ENCODE results near the gene ARL6.

ARL6 gene

DNA sequence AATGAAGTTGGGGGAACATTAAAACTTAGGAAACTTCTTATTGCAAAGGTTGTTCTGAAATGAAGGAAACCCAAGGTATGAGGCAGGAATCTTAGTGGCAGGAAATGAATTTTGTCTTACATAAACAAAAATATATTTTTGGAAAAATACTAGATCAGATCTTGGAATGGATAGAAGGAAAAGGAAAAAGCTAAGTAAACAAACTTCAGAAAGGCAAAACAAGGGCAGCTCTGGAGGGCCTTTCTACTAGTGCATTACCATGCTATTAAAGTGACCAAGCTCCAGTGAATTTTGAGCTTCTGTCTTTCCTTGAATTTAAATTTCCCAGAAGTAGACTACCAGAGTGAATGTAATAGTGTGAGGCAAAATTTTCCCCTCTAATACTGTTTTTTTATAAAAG is 13.6 kb downstream of the ARL6 start:
- no peak overlapping the region for H2AK5ac ChIP-seq (ENCODE audit: low read length)
- H3K4me1 ChIP-seq (ENCODE audit: control insufficient read depth, low read depth, low read length), result no peaks in the 10 kb centered on the region
- no peak for DNase-seq

DNA sequence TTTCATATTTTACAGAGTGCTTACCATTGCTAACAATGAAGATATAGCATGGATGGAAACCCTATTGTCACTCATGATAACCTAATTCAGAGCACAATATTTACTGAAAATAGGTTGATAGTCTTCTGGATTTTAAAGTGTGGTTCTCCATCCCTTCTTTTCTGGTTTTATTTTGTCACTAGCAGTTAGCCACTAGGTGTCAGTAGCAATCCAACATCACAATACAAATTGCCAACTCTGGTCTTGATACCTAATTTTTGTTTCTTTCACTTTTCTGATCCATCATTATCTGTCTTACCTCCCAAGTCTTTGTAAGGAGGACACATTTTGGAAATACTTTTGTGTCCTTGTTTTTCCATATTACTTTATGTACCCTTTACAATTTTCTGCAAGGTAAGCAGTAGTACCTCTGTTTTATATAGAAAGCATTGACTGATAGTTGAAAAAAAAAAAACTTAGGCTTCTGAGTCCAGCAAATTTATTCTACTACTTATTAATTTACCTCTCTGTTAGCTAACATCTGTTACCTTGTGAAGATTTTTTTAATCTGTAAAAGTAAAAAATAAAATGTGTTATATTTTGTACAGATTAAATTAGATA is 29.0 kb downstream of the ARL6 start:
- H3K79me2 ChIP-seq (ENCODE audit: control insufficient read depth, insufficient read depth, low read length), result no peaks in the 10 kb centered on the region
- no peak overlapping the region for H3K4me3 ChIP-seq (ENCODE audit: low read length)
- H3K79me1 ChIP-seq (ENCODE audit: low read length), result no peaks in the 10 kb centered on the region
- no peak overlapping the region for H2BK15ac ChIP-seq (replicated peaks; ENCODE audit: low read depth)
- no peaks in the 10 kb centered on the region for H3K36me3 ChIP-seq (ENCODE audit: control insufficient read depth, insufficient read depth, low read length)
- H3K27me3 ChIP-seq (ENCODE audit: insufficient read depth, low read length, poor library complexity), result no peaks in the 10 kb centered on the region
- no peak overlapping the region for H4K5ac ChIP-seq (ENCODE audit: low read length)
- no peak overlapping the region for H3K4ac ChIP-seq (ENCODE audit: low read depth, low read length)
- H3K4me1 ChIP-seq (ENCODE audit: control insufficient read depth, low read depth, low read length), result no peaks in the 10 kb centered on the region
- DNase-seq, result peak; percentile 56
- no peak overlapping the region for H3K4me2 ChIP-seq (ENCODE audit: low read length)
- no peak overlapping the region for H4K8ac ChIP-seq (ENCODE audit: low read depth, low read length)
- no peak overlapping the region for H2AK5ac ChIP-seq (ENCODE audit: low read length)
- H3K18ac ChIP-seq (ENCODE audit: low read length), result no peak overlapping the region
- no peak overlapping the region for H2BK5ac ChIP-seq (ENCODE audit: low read length)
- no peak overlapping the region for H3K23ac ChIP-seq (ENCODE audit: low read length)
- H3K27ac ChIP-seq (ENCODE audit: low read depth, low read length), result no peak overlapping the region
- no peak overlapping the region for H2BK120ac ChIP-seq (ENCODE audit: low read depth, low read length)
- H3K56ac ChIP-seq (ENCODE audit: low read length), result no peak overlapping the region
- no peak overlapping the region for H3K9ac ChIP-seq (ENCODE audit: low read length)

More for the DNA sequence above, 13.6 kb downstream of the ARL6 start:
- Histone ChIP-seq H3K27ac (ENCODE audit: low read depth, low read length) (no peak overlapping the region), H2BK120ac (ENCODE audit: low read depth, low read length) (no peak overlapping the region), H3K79me1 (ENCODE audit: low read length) (no peaks in the 10 kb centered on the region), H4K5ac (ENCODE audit: low read length) (no peak overlapping the region), H3K4me3 (ENCODE audit: low read length) (no peak overlapping the region), H3K18ac (ENCODE audit: low read length) (no peak overlapping the region), H3K79me2 (ENCODE audit: control insufficient read depth, insufficient read depth, low read length) (no peaks in the 10 kb centered on the region), H3K36me3 (ENCODE audit: control insufficient read depth, insufficient read depth, low read length) (no peaks in the 10 kb centered on the region), H3K9ac (ENCODE audit: low read length) (no peak overlapping the region), H2BK15ac (replicated peaks; ENCODE audit: low read depth) (no peak overlapping the region), H2BK5ac (ENCODE audit: low read length) (no peak overlapping the region), H4K8ac (ENCODE audit: low read depth, low read length) (no peak overlapping the region), H3K27me3 (ENCODE audit: insufficient read depth, low read length, poor library complexity) (peaks cover 2% of the 10 kb centered on the region), H3K4me2 (ENCODE audit: low read length) (no peak overlapping the region), H3K4ac (ENCODE audit: low read depth, low read length) (no peak overlapping the region), H3K56ac (ENCODE audit: low read length) (no peak overlapping the region), H3K23ac (ENCODE audit: low read length) (no peak overlapping the region)

DNA sequence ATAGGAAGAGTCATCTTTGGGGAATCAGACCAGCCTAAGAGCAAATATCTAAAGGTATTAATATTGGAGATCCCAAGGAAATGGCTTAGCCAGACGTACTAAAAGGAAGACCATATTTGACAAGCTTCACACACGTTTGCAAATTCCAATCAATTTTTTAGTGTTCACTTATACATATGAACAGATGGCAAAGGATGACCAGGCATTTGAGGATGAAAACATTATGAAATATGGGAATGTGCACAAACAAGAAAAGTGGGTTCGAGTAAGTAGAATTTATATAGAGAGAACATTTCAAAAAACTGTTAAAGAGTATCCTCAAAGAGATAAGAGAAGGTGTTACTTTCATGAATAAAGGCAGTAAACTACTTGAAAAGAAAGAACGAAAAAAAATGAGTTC is 31.4 kb downstream of the ARL6 start:
- Histone ChIP-seq H3K79me2 (ENCODE audit: control insufficient read depth, insufficient read depth, low read length) (no peaks in the 10 kb centered on the region), H3K9ac (ENCODE audit: low read length) (no peak overlapping the region), H2BK15ac (replicated peaks; ENCODE audit: low read depth) (no peak overlapping the region), H3K4me1 (ENCODE audit: control insufficient read depth, low read depth, low read length) (no peaks in the 10 kb centered on the region), H2AK5ac (ENCODE audit: low read length) (no peak overlapping the region), H3K23ac (ENCODE audit: low read length) (no peak overlapping the region), H3K79me1 (ENCODE audit: low read length) (no peaks in the 10 kb centered on the region), H3K18ac (ENCODE audit: low read length) (no peak overlapping the region), H3K27me3 (ENCODE audit: insufficient read depth, low read length, poor library complexity) (no peaks in the 10 kb centered on the region), H3K27ac (ENCODE audit: low read depth, low read length) (no peak overlapping the region), H4K8ac (ENCODE audit: low read depth, low read length) (no peak overlapping the region), H3K4me2 (ENCODE audit: low read length) (no peak overlapping the region), H2BK5ac (ENCODE audit: low read length) (no peak overlapping the region), H2BK120ac (ENCODE audit: low read depth, low read length) (no peak overlapping the region), H4K5ac (ENCODE audit: low read length) (no peak overlapping the region), H3K4ac (ENCODE audit: low read depth, low read length) (no peak overlapping the region), H3K56ac (ENCODE audit: low read length) (no peak overlapping the region), H3K4me3 (ENCODE audit: low read length) (no peak overlapping the region), H3K36me3 (ENCODE audit: control insufficient read depth, insufficient read depth, low read length) (no peaks in the 10 kb centered on the region)
- WGBS (ENCODE audit: extremely low coverage, insufficient coverage, low lambda C conversion rate), result 100% methylated on average over 1 of the region's 4 CpGs
- no peak for DNase-seq

DNA sequence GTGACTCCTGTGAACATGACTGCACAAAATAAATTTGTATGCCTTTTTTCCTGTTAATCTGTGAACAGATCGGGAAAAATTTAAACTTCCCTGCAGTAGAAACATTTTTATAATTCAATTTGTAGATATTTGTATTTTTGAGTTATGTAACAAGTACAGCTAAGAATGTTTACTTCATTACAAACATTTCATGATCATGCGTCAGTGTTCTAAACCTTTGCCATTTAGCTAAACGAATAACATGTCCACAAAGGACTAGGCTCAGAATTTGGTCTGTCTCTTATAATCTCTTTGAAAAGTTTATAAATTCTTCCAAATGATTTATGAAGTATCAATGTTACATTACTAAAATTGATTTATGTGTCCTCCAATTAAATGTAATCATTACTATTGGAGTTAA is 39.9 kb downstream of the ARL6 start:
- no peak overlapping the region for H2BK15ac ChIP-seq (replicated peaks; ENCODE audit: low read depth)
- no peak overlapping the region for H3K4me3 ChIP-seq (ENCODE audit: low read length)
- no peak overlapping the region for H3K18ac ChIP-seq (ENCODE audit: low read length)
- H3K36me3 ChIP-seq (ENCODE audit: control insufficient read depth, insufficient read depth, low read length), result no peaks in the 10 kb centered on the region
- H3K4me2 ChIP-seq (ENCODE audit: low read length), result no peak overlapping the region
- H3K4me1 ChIP-seq (ENCODE audit: control insufficient read depth, low read depth, low read length), result no peaks in the 10 kb centered on the region
- no peak for DNase-seq
- no CpG with 5 or more reads among the region's 3 CpGs for WGBS (ENCODE audit: extremely low coverage, insufficient coverage, low lambda C conversion rate)
- H2BK120ac ChIP-seq (ENCODE audit: low read depth, low read length), result no peak overlapping the region
- no peak overlapping the region for H4K8ac ChIP-seq (ENCODE audit: low read depth, low read length)
- no peak overlapping the region for H3K9ac ChIP-seq (ENCODE audit: low read length)
- no peak overlapping the region for H3K23ac ChIP-seq (ENCODE audit: low read length)
- H3K56ac ChIP-seq (ENCODE audit: low read length), result no peak overlapping the region
- no peak overlapping the region for H2AK5ac ChIP-seq (ENCODE audit: low read length)
- no peaks in the 10 kb centered on the region for H3K79me2 ChIP-seq (ENCODE audit: control insufficient read depth, insufficient read depth, low read length)
- H3K27ac ChIP-seq (ENCODE audit: low read depth, low read length), result no peak overlapping the region
- H4K5ac ChIP-seq (ENCODE audit: low read length), result no peak overlapping the region
- no peak overlapping the region for H3K4ac ChIP-seq (ENCODE audit: low read depth, low read length)
- H2BK5ac ChIP-seq (ENCODE audit: low read length), result no peak overlapping the region
- H3K79me1 ChIP-seq (ENCODE audit: low read length), result no peaks in the 10 kb centered on the region
- H3K27me3 ChIP-seq (ENCODE audit: insufficient read depth, low read length, poor library complexity), result no peaks in the 10 kb centered on the region

DNA sequence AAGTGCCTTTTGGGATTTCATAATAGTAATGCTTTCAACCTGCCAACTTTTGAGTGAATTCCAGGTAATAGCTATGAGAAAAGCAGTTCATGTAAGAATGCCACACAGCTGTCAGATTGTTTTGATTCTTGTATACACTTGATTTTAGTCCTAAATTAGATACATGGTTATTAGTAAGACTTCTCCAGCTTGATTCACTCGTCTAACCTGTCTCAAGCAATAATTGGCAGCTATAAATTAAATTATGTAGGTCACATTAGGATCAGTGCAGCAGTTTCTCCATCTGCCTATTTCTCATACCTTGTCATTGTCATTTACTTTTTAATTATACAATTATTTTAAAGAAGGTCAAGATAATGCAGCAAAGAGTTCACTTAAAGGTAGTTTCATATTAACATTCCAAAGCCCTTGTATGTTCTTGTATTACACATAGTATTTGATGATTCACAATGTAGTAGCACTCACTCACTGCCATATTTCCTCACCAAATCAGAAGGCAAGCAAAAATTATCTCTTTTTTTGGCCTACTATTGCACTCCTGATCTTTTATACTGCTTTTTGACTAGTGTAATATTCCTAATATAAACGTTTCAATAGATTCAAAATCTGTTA is 46.3 kb downstream of the ARL6 start:
- no peaks in the 10 kb centered on the region for H3K79me1 ChIP-seq (ENCODE audit: low read length)
- H3K9ac ChIP-seq (ENCODE audit: low read length), result no peak overlapping the region
- no peak overlapping the region for H3K18ac ChIP-seq (ENCODE audit: low read length)
- H3K56ac ChIP-seq (ENCODE audit: low read length), result no peak overlapping the region
- no peak overlapping the region for H3K23ac ChIP-seq (ENCODE audit: low read length)
- no peak overlapping the region for H4K5ac ChIP-seq (ENCODE audit: low read length)
- H3K4ac ChIP-seq (ENCODE audit: low read depth, low read length), result no peak overlapping the region
- H3K4me2 ChIP-seq (ENCODE audit: low read length), result no peak overlapping the region
- H2BK5ac ChIP-seq (ENCODE audit: low read length), result no peak overlapping the region
- H2BK120ac ChIP-seq (ENCODE audit: low read depth, low read length), result no peak overlapping the region
- no CpG with 5 or more reads among the region's 2 CpGs for WGBS (ENCODE audit: extremely low coverage, insufficient coverage, low lambda C conversion rate)
- no peak overlapping the region for H3K4me3 ChIP-seq (ENCODE audit: low read length)
- no peak overlapping the region for H2AK5ac ChIP-seq (ENCODE audit: low read length)
- no peak overlapping the region for H4K8ac ChIP-seq (ENCODE audit: low read depth, low read length)
- H3K27ac ChIP-seq (ENCODE audit: low read depth, low read length), result no peak overlapping the region
- DNase-seq, result no peak
- H3K4me1 ChIP-seq (ENCODE audit: control insufficient read depth, low read depth, low read length), result no peaks in the 10 kb centered on the region
- no peaks in the 10 kb centered on the region for H3K36me3 ChIP-seq (ENCODE audit: control insufficient read depth, insufficient read depth, low read length)
- no peak overlapping the region for H2BK15ac ChIP-seq (replicated peaks; ENCODE audit: low read depth)
- H3K27me3 ChIP-seq (ENCODE audit: insufficient read depth, low read length, poor library complexity), result no peaks in the 10 kb centered on the region
- H3K79me2 ChIP-seq (ENCODE audit: control insufficient read depth, insufficient read depth, low read length), result no peaks in the 10 kb centered on the region

Data from mesendoderm (in vitro differentiated cells).